Smooth muscle cell (in vitro differentiated cells): ENCODE measurements around the gene OR11A1. TPM values are rescaled to one million over a fixed set of nuclear protein-coding genes. Genes with fewer than 3 reads are reported as not detected.

Source experiments
- DNase-seq: peaks from one replicate; lab custom pipeline; 2025; ENCODE audit not compliant: unreplicated experiment; lab: John Stamatoyannopoulos, UW
- H2AFZ ChIP-seq: fragments of 200-600 bp; sonication (generic); 2 replicates; pipeline ENCODE4 v1.6.0; 2016; ENCODE audit warnings: antibody characterized with exemption, low read depth, mild to moderate bottlenecking
- H3F3A ChIP-seq: fragments of 200-600 bp; sonication (generic); 2 replicates; pipeline ENCODE4 v1.6.0; 2017; ENCODE audit warnings: antibody characterized with exemption, low read depth
- H3K27ac ChIP-seq: fragments of 200-600 bp; sonication (generic); 2 replicates; pipeline ENCODE4 v1.5.1; 2016; ENCODE audit warnings: low read depth, mild to moderate bottlenecking
- H3K27me3 ChIP-seq: fragments of 200-600 bp; sonication (generic); 2 replicates; pipeline ENCODE4 v1.6.1; 2016; ENCODE audit warnings: low read depth, mild to moderate bottlenecking
- H3K36me3 ChIP-seq: fragments of 200-600 bp; sonication (generic); 2 replicates; pipeline ENCODE4 v1.5.1; 2016; ENCODE audit warnings: low read depth
- H3K4me1 ChIP-seq: fragments of 200-600 bp; sonication (generic); 2 replicates; pipeline ENCODE4 v1.5.1; 2016; ENCODE audit warnings: low read depth
- H3K4me2 ChIP-seq: fragments of 200-600 bp; sonication (generic); 2 replicates; pipeline ENCODE4 v1.6.0; 2016; ENCODE audit warnings: mild to moderate bottlenecking
- H3K4me3 ChIP-seq: fragments of 200-600 bp; sonication (generic); 2 replicates; pipeline ENCODE4 v1.5.1; 2016; ENCODE audit warnings: mild to moderate bottlenecking
- H3K79me2 ChIP-seq: fragments of 200-600 bp; sonication (generic); 2 replicates; pipeline ENCODE4 v1.6.0; 2016; ENCODE audit warnings: low read depth, mild to moderate bottlenecking
- H3K9ac ChIP-seq: fragments of 200-600 bp; sonication (generic); 2 replicates; pipeline ENCODE4 v1.6.0; 2016; ENCODE audit warnings: low read depth
- H3K9me3 ChIP-seq: fragments of 200-600 bp; sonication (generic); replicated peaks from 2 replicates; pipeline ENCODE4 v1.5.1; 2016; ENCODE audit warnings: low read depth
- H4K20me1 ChIP-seq: fragments of 200-600 bp; sonication (generic); 2 replicates; pipeline ENCODE4 v1.6.0; 2016; ENCODE audit warnings: low read depth
- WGBS: methylation state at CpG from one replicate; pipeline ENCODE4 v1.1.7; 2016; ENCODE audit warnings: low lambda C conversion rate; 5-methylcytosine and 5-hydroxymethylcytosine counted together
- polyA plus RNA-seq: library from polyadenylated mRNA; unstranded; fragments of >200 nt; fragmentation: Nextera tagmentation; extraction: Ambion mirVana; gene quantifications from 2 replicates; pipeline ENCODE4 v1.2.1, GENCODE V29; 2016
- total RNA-seq: library from RNA; depleted of rRNA; stranded (reverse); fragments of >200 nt; gene quantifications from 2 replicates; pipeline ENCODE4 v1.2.3, GENCODE V29; 2014
- TF ChIP-seq, protein P1 (sequence below): fragments of 200-600 bp; sonication (generic); IDR thresholded peaks from 2 replicates; pipeline ENCODE4 v1.5.1; 2017; ENCODE audit warnings: borderline replicate concordance, mild to moderate bottlenecking, antibody characterized with exemption; ENCODE audit not compliant: insufficient read depth, poor library complexity, severe bottlenecking

OR11A1 gene, protein sequence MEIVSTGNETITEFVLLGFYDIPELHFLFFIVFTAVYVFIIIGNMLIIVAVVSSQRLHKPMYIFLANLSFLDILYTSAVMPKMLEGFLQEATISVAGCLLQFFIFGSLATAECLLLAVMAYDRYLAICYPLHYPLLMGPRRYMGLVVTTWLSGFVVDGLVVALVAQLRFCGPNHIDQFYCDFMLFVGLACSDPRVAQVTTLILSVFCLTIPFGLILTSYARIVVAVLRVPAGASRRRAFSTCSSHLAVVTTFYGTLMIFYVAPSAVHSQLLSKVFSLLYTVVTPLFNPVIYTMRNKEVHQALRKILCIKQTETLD
- total RNA-seq: not detected in 2 replicates
- not detected in 2 replicates for polyA plus RNA-seq

- Histone ChIP-seq H3K9ac (no peak within 1 kb of the TSS), H3K4me3 (no peak within 1 kb of the TSS), H3K9me3 (no peaks in the 10 kb centered on the region), H2AFZ (no peak within 1 kb of the TSS), H3F3A (no peaks in the 10 kb centered on the region), H3K27me3 (no peaks in the 10 kb centered on the region), H3K27ac (no peak within 1 kb of the TSS), H4K20me1 (no peaks in the 10 kb centered on the region), H3K36me3 (no peaks in the 10 kb centered on the region), H3K79me2 (no peaks in the 10 kb centered on the region), H3K4me2 (no peak within 1 kb of the TSS), H3K4me1 (no peaks in the 10 kb centered on the region)
- TF ChIP-seq, protein P1, sequence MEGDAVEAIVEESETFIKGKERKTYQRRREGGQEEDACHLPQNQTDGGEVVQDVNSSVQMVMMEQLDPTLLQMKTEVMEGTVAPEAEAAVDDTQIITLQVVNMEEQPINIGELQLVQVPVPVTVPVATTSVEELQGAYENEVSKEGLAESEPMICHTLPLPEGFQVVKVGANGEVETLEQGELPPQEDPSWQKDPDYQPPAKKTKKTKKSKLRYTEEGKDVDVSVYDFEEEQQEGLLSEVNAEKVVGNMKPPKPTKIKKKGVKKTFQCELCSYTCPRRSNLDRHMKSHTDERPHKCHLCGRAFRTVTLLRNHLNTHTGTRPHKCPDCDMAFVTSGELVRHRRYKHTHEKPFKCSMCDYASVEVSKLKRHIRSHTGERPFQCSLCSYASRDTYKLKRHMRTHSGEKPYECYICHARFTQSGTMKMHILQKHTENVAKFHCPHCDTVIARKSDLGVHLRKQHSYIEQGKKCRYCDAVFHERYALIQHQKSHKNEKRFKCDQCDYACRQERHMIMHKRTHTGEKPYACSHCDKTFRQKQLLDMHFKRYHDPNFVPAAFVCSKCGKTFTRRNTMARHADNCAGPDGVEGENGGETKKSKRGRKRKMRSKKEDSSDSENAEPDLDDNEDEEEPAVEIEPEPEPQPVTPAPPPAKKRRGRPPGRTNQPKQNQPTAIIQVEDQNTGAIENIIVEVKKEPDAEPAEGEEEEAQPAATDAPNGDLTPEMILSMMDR: no peak
- WGBS: 81% methylated on average over 2 of the region's 2 CpGs
- DNase-seq: no peak
Observed at GRCh38 chr6:29456971-29457370, at the start of gene OR11A1, which contains the start of gene OR2H1. OR11A1 (minus strand) TSS chr6:29457071; CDS start chr6:29427641, 29,430 bp downstream. OR2H1 (plus strand) TSS chr6:29457155; CDS start chr6:29461770, 4,615 bp downstream.

DNA sequence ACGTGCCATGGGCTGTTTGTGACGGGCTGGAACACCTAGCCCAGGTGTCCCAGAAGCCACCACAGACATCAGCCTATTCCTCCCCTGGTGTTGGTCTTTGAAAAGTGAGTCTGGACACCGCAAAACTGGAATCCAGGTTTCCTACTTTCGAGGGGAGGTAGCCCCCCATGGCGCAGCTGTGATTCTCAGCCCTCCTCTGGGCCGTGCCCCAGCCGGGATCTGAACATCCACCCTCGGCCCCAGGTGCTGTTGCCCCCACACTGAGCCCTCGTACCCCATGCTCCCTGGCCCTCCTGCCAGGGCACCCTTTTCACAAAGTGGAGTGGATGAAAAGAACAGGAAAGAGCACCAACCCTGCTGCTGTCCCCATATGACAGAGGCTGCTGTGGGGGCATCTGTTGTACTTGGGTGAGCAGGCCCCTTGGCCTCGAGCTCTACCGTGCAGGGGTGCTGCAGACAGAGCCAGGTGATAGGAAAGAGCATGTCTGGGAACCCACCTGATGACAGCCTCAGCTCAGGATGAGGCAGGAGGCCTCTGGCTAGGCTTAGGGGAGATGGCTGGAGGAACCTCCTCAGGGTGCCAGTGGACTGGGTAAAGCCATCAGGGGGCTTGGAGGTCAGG lies 49.7 kb upstream of the OR11A1 start:
- no peak for DNase-seq
- Histone ChIP-seq H2AFZ (no peak overlapping the region), H3F3A (no peaks in the 10 kb centered on the region), H3K9ac (no peak overlapping the region), H3K4me1 (no peaks in the 10 kb centered on the region), H3K79me2 (no peaks in the 10 kb centered on the region), H3K4me2 (no peak overlapping the region), H3K9me3 (no peaks in the 10 kb centered on the region), H3K36me3 (no peaks in the 10 kb centered on the region), H3K4me3 (no peak overlapping the region), H3K27ac (no peak overlapping the region), H3K27me3 (no peaks in the 10 kb centered on the region), H4K20me1 (no peaks in the 10 kb centered on the region)
- TF ChIP-seq, protein P1: no peak
- WGBS: 82% methylated on average over 11 of the region's 11 CpGs

- H3K4me1 ChIP-seq: no peaks in the 10 kb centered on the region
- no peaks in the 10 kb centered on the region for H3K79me2 ChIP-seq
- H2AFZ ChIP-seq: no peak overlapping the region
- H4K20me1 ChIP-seq: no peaks in the 10 kb centered on the region
- no peak overlapping the region for H3K27ac ChIP-seq
- no peaks in the 10 kb centered on the region for H3F3A ChIP-seq
- no peak overlapping the region for H3K4me3 ChIP-seq
- TF ChIP-seq, protein P1: no peak
- no peak overlapping the region for H3K9ac ChIP-seq
- no peak overlapping the region for H3K4me2 ChIP-seq
- no peaks in the 10 kb centered on the region for H3K36me3 ChIP-seq
- DNase-seq: no peak
- no peaks in the 10 kb centered on the region for H3K27me3 ChIP-seq
- 92% methylated on average over 3 of the region's 3 CpGs for WGBS
- H3K9me3 ChIP-seq: no peaks in the 10 kb centered on the region
Observed at GRCh38 chr6:29505808-29506207, 48.9 kb upstream of the OR11A1 start.

DNA sequence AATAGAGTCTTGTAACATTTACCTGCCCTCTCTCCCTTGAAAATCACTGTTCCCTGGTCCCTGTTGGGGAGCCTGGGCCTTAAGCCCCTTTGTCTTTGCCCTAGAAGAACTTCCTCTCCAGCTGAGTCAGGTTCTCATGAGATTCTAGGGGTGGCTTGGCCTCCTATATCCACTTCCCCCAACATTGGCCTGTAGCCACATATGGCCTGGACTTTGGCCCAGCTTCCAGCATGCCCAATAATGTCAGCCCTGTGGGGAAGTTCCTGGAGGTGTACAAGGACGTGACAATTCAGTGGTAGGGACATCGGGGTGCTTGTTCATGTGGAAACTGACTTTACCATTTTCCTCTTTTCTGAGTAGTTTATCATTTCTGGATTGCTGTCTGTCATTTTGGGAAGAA lies 48.1 kb upstream of the OR11A1 start:
- H3K4me1 ChIP-seq: no peaks in the 10 kb centered on the region
- H3K9me3 ChIP-seq: no peaks in the 10 kb centered on the region
- DNase-seq: no peak
- H4K20me1 ChIP-seq: no peaks in the 10 kb centered on the region
- H3K27ac ChIP-seq: no peak overlapping the region
- H3K27me3 ChIP-seq: no peaks in the 10 kb centered on the region
- no peaks in the 10 kb centered on the region for H3F3A ChIP-seq
- no peaks in the 10 kb centered on the region for H3K79me2 ChIP-seq
- 86% methylated on average over 2 of the region's 2 CpGs for WGBS
- TF ChIP-seq, protein P1: no peak
- H3K36me3 ChIP-seq: no peaks in the 10 kb centered on the region
- no peak overlapping the region for H3K4me2 ChIP-seq
- no peak overlapping the region for H2AFZ ChIP-seq
- H3K4me3 ChIP-seq: no peak overlapping the region
- no peak overlapping the region for H3K9ac ChIP-seq
